Measurements from ENCODE around the gene PTGS1. TPM values are rescaled to one million over a fixed set of nuclear protein-coding genes. Genes with fewer than 3 reads are reported as not detected.

Gene PTGS1
- total and polyA plus RNA-seq, 4 donors: 2.9 to 12.8 (median 5.0) TPM

GRCh38 chr9:122381206-122381950 is 10.6 kb downstream of the PTGS1 start:
- Histone ChIP-seq H3K27me3 (ENCODE audit: control insufficient read depth in 3 of 3, insufficient read depth in 3 of 3, low read length in 2 of 3) (no peaks in the 10 kb centered on the region), H3K36me3 (ENCODE audit: control insufficient read depth in 4 of 4, insufficient read depth in 4 of 4, low read length in 4 of 4) (peaks cover 0 to 2% (median 0%) of the 10 kb centered on the region in 4 donors), H3K4me3 (no peak overlapping the region), H3K9ac (ENCODE audit: insufficient read depth in 1 of 2, low read length in 2 of 2) (no peak overlapping the region), H3K4me1 (ENCODE audit: control insufficient read depth in 5 of 5, insufficient read depth in 5 of 5, low read length in 5 of 5) (peaks cover 0 to 14% (median 0%) of the 10 kb centered on the region in 5 donors), H3K9me3 (ENCODE audit: control insufficient read depth in 4 of 4, insufficient read depth in 3 of 4, low read length in 3 of 4) (peaks cover 0 to 3% (median 1%) of the 10 kb centered on the region in 4 donors), H3K27ac (ENCODE audit: low read depth in 1 of 2, low read length in 1 of 2) (no peak overlapping the region)
- TF ChIP-seq CTCF (IDR thresholded peaks at IDR 0.05; ENCODE audit: control extremely low read depth, extremely low read depth): no peak
- 93 to 95% methylated on average over 14 of the region's 14 CpGs for WGBS, 2 donors
- ATAC-seq (ENCODE audit: insufficient read depth, low FRiP score) (no peak), DNase-seq (no peak)

GRCh38 chr9:122382901-122383850 is 12.4 kb downstream of the PTGS1 start:
- peaks cover 0 to 3% (median 1%) of the 10 kb centered on the region in 4 donors for H3K9me3 ChIP-seq (ENCODE audit: control insufficient read depth in 4 of 4, insufficient read depth in 3 of 4, low read length in 3 of 4)
- H3K27ac ChIP-seq (ENCODE audit: low read depth in 1 of 2, low read length in 1 of 2): no peak overlapping the region
- ATAC-seq (ENCODE audit: insufficient read depth, low FRiP score) (no peak), DNase-seq (no peak)
- H3K4me3 ChIP-seq: no peak overlapping the region
- H3K36me3 ChIP-seq (ENCODE audit: control insufficient read depth in 4 of 4, insufficient read depth in 4 of 4, low read length in 4 of 4): peaks cover 0 to 2% (median 0%) of the 10 kb centered on the region in 4 donors
- TF ChIP-seq CTCF (IDR thresholded peaks at IDR 0.05; ENCODE audit: control extremely low read depth, extremely low read depth): no peak
- H3K9ac ChIP-seq (ENCODE audit: insufficient read depth in 1 of 2, low read length in 2 of 2): no peak overlapping the region
- WGBS, 2 donors: 78 to 87% methylated on average over 16 of the region's 16 CpGs
- no peaks in the 10 kb centered on the region for H3K4me1 ChIP-seq (ENCODE audit: control insufficient read depth in 5 of 5, insufficient read depth in 5 of 5, low read length in 5 of 5)
- H3K27me3 ChIP-seq (ENCODE audit: control insufficient read depth in 3 of 3, insufficient read depth in 3 of 3, low read length in 2 of 3): no peaks in the 10 kb centered on the region

- no peaks in the 10 kb centered on the region for H3K27me3 ChIP-seq (ENCODE audit: control insufficient read depth in 3 of 3, insufficient read depth in 3 of 3, low read length in 2 of 3)
- H3K36me3 ChIP-seq (ENCODE audit: control insufficient read depth in 4 of 4, insufficient read depth in 4 of 4, low read length in 4 of 4): peaks cover 0 to 2% (median 0%) of the 10 kb centered on the region in 4 donors
- H3K9ac ChIP-seq (ENCODE audit: insufficient read depth in 1 of 2, low read length in 2 of 2): no peak overlapping the region
- DNase-seq: no peak
- ATAC-seq (ENCODE audit: insufficient read depth, low FRiP score): no peak
- H3K4me1 ChIP-seq (ENCODE audit: control insufficient read depth in 5 of 5, insufficient read depth in 5 of 5, low read length in 5 of 5): no peaks in the 10 kb centered on the region
- peaks cover 0 to 3% (median 1%) of the 10 kb centered on the region in 4 donors for H3K9me3 ChIP-seq (ENCODE audit: control insufficient read depth in 4 of 4, insufficient read depth in 3 of 4, low read length in 3 of 4)
- H3K4me3 ChIP-seq: no peak overlapping the region
- no peak for TF ChIP-seq CTCF (IDR thresholded peaks at IDR 0.05; ENCODE audit: control extremely low read depth, extremely low read depth)
- no peak overlapping the region for H3K27ac ChIP-seq (ENCODE audit: low read depth in 1 of 2, low read length in 1 of 2)
- WGBS, 2 donors: 82 to 88% methylated on average over 7 of the region's 7 CpGs
Observed at GRCh38 chr9:122383992-122384461, 13.2 kb downstream of the PTGS1 start.
